Lower leg skin (tissue), 4 donors: Measurements from ENCODE around the gene RASSF9. TPM values are rescaled to one million over a fixed set of nuclear protein-coding genes. Genes with fewer than 3 reads are reported as not detected.

Experiments used
- DNase-seq, 2 donors: peaks; one replicate each; pipeline ENCODE4 v3.0.0-alpha.2; 2019; ENCODE audit warnings: low spot score in 2 of 2
- H3K4me3 ChIP-seq: fragments of 200-600 bp; sonication (generic); 2 replicates; pipeline ENCODE4 v1.5.1; 2017; ENCODE audit warnings: mild to moderate bottlenecking, low read depth; ENCODE audit not compliant: poor library complexity, severe bottlenecking
- CTCF ChIP-seq, 3 donors: fragments of 450-650 bp; IDR thresholded peaks; one replicate each; pipeline ENCODE4 v1.5.1; 2016; ENCODE audit warnings: antibody characterized with exemption in 3 of 3, mild to moderate bottlenecking in 3 of 3, moderate library complexity in 2 of 3
- POLR2A ChIP-seq, 2 donors: fragments of 450-650 bp; IDR thresholded peaks; one replicate each; pipeline ENCODE4 v1.6.1; 2016 to 2017; ENCODE audit warnings: antibody characterized with exemption in 2 of 2, mild to moderate bottlenecking in 1 of 2, moderate library complexity in 1 of 2
- WGBS, 2 donors: methylation state at CpG; one replicate each; pipeline ENCODE4 v1.1.5; 2018; 5-methylcytosine and 5-hydroxymethylcytosine counted together
- intact Hi-C: fragments of 100-400 bp; cut with DNase I; formaldehyde crosslinking; loops from one replicate; pipeline ENCODE4 v1.15.0; 2023; ENCODE audit warnings: low total_unique reads
- total RNA-seq, 4 donors: library from RNA; depleted of rRNA; stranded (reverse); fragments of >200 nt; gene quantifications; one replicate each; pipeline ENCODE4 v1.1.0, GENCODE V29; 2016

RASSF9 gene
- total RNA-seq, 4 donors from 2014 or later: 1.8 to 4.6 (median 2.2) TPM

- TF ChIP-seq POLR2A (IDR thresholded peaks at IDR 0.05): no peak
- TF ChIP-seq CTCF (IDR thresholded peaks at IDR 0.05): no peak
- no peak overlapping the region for H3K4me3 ChIP-seq
- intact Hi-C loops: no loop called here
- 3 to 5% methylated on average over 1 of the region's 1 CpG for WGBS, 2 donors
- no peak for DNase-seq
These were observed 33.0 kb downstream of the RASSF9 start for GRCh38 chr12:85803231-85803630.

GRCh38 chr12:85798122-85798521 is 38.1 kb downstream of the RASSF9 start:
- no peak for DNase-seq
- no peak overlapping the region for H3K4me3 ChIP-seq
- TF ChIP-seq POLR2A (IDR thresholded peaks at IDR 0.05) (no peak), CTCF (IDR thresholded peaks at IDR 0.05) (no peak)
- intact Hi-C loops: no loop called here
- WGBS, 2 donors: 79 to 83% methylated on average over 2 of the region's 2 CpGs

GRCh38 chr12:85796001-85796400 is 40.2 kb downstream of the RASSF9 start:
- DNase-seq: no peak
- H3K4me3 ChIP-seq: no peak overlapping the region
- TF ChIP-seq CTCF (IDR thresholded peaks at IDR 0.05): no peak
- no peak for TF ChIP-seq POLR2A (IDR thresholded peaks at IDR 0.05)
- intact Hi-C loops: no loop called here

- TF ChIP-seq POLR2A (IDR thresholded peaks at IDR 0.05) (no peak), CTCF (IDR thresholded peaks at IDR 0.05) (no peak)
- no peak for DNase-seq
- 83 to 86% methylated on average over 1 of the region's 1 CpG for WGBS, 2 donors
- H3K4me3 ChIP-seq: no peak overlapping the region
- intact Hi-C loops: no loop called here
These were observed 41.7 kb downstream of the RASSF9 start for GRCh38 chr12:85794531-85794930.

- H3K4me3 ChIP-seq: no peak overlapping the region
- no peak for TF ChIP-seq POLR2A (IDR thresholded peaks at IDR 0.05)
- no peak for TF ChIP-seq CTCF (IDR thresholded peaks at IDR 0.05)
- intact Hi-C loops: no loop called here
- no peak for DNase-seq
- WGBS, 2 donors: 37 to 57% methylated on average over 2 of the region's 2 CpGs
These were observed 52.0 kb downstream of the RASSF9 start for GRCh38 chr12:85784096-85784720.

GRCh38 chr12:85782711-85783110 is 53.5 kb downstream of the RASSF9 start:
- WGBS, 2 donors: 52 to 57% methylated on average over 1 of the region's 1 CpG
- no peak overlapping the region for H3K4me3 ChIP-seq
- no peak for DNase-seq
- intact Hi-C loops: no loop called here
- TF ChIP-seq CTCF (IDR thresholded peaks at IDR 0.05) (no peak), POLR2A (IDR thresholded peaks at IDR 0.05) (no peak)
